Limb (tissue), 2 donors: Measurements from ENCODE around the gene FUT2.
"Not testable (repeated sequence)": the region's sequence is repeated elsewhere in the genome, so short reads cannot be mapped to it uniquely, and the experiment has no call there.

ENCODE experiments used
- DNase-seq, 2 donors: peaks; one replicate each; pipeline ENCODE4 v3.0.0-alpha.2; 2016; ENCODE audit errors: extremely low spot score in 2 of 2

The FUT2 gene

DNA sequence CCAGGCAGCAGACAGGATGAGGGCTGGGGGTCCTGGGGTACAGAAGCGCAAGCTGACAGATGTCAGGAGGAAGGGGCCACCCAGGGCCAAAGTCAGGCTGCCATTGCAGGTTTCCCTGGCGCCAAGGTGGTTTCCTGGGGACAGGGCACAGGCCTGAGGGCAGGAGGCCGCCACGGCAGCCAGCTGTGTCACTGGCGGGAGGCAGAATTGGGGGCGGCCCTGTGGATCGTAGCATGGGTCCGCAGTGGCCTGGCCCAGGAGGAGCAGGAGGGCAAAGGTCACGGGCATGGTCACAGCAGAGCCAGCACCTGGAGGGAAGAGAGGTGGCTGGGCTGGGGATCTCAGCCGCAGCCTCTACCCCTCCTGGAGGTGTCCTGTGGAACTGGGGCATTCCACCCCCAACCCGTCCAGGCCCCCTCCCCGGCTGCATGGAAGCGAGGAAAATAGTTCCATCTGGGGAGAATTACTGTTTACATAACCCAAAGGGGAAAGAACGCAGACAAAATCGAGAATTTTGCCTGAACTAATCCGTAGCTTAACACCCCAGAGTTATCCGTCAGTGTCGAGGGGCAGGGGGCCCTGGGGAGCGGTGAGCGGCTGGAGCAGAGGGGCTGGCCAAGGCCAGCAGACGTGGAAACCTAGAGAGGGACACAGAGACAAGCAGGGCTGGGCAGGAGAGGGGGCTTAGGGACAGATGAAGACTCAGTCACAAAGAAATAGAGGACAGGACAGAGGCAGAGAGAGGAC is 24.9 kb upstream of the FUT2 start:
- peak in 1 of 2 donors; percentile 13 for DNase-seq

DNA sequence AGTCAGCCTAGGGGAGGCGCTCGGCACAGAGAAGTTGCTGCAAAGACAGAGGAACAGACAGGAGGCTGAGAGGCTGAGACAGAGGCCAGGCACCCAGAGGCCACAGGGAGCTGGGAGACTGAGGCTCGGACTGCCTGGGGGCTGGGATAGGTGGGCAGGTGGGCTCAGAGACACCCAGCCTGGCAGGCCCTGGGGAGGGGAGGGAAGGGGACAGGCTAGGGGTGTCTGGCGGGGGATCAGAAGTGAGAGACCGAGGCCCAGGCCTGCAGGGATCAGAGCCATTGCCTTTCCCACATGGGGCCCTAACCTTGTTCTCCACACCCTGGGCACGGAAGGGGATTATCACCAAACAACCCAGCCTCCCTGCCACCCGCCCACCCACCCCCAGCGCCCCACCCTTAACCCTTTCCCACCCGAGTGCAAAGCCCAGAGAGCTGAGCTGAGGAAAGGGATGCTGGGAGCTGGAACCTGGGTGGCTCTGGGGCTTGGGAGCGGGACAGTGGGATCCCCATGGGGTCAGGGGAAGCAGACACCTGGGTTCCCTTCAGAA is 24.2 kb upstream of the FUT2 start:
- DNase-seq = no peak

DNA sequence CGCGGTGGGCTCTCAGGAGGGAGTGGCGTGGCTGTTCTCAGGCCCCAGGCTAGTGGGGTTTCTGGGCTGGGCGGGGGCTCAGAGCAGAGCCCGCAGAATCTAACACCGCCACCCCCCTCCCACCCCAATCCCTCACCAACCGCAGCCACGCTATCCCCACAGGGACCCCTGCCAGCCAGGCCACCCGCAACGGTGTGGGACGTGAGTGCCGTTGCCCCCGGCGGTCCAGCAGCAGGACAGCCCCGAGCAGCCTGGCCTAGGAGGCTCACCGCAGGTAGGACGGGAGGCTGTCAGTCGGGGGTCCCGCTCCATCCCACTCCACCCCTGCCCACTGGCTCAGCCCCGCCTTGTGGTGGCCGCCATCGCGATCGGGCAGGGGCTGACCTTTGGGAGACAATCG is 22.8 kb upstream of the FUT2 start, which contains the start of gene NTN5:
TSS of gene NTN5 (minus strand) at position 24 of the 400 bp plus-strand sequence. CDS start 2,031 bp downstream, outside the sequence.
- DNase-seq = no peak

DNA sequence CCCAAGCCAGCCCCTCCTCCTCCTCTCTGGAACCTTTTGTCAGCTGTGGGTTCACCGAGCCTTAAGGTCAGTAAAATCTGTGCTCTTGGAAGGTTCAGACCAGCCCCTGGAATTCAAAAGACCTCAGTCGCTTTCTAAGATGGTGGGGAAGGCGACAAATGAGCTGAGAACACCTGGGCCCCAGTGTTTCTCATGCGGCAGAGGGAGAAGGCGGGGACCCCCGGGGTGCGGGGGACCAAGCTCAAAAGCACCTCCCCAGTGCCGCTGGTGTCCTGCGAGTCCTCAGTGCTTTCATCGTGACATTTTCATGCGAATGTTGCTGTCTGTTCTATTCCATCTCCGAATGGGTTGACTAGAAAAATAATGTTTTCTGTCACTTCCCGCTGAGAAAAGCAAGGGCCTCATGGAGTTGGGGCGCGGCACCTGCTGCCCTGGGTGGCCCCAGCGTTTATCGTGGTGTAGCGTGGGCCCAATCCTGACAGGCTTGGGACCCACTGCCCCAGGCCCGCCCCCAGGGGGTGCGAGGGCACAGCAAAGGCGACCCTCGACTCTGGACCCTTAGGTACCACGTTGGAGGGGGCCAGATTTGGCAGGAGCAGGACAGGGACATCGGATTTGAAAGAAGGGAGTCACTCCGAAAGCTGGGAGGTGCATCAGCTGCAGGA is 22.2 kb upstream of the FUT2 start:
- no peak for DNase-seq

DNA sequence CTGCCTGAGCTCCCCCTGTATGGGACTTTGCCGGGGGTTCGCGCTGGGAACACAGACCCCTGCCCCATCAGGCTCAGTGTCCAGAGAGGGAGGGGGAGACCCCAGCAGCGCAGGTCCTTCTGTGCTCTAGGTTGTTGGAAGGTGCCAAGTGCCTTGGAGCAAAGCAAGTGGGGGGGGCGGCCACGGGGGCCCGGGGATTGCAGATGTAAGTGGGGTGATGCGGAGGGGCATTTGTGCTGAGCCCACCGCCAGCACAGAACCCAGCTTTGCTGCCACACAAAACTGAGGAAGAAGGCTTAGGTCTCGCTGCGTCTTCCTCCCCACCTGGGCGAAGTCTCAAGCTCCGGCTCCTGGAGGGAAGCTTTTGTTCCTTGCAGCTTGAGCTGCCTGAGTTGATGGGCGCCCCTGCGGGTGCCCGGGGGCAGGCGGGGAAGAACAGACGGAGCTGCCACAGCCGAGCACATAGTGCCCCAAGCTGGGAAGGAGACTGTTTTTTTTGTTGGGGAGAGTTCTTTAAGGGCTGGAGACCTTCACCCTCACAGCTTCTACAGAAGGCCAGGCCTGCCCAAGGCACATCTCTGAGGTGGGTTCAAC is 21.5 kb upstream of the FUT2 start:
- DNase-seq = no peak

DNA sequence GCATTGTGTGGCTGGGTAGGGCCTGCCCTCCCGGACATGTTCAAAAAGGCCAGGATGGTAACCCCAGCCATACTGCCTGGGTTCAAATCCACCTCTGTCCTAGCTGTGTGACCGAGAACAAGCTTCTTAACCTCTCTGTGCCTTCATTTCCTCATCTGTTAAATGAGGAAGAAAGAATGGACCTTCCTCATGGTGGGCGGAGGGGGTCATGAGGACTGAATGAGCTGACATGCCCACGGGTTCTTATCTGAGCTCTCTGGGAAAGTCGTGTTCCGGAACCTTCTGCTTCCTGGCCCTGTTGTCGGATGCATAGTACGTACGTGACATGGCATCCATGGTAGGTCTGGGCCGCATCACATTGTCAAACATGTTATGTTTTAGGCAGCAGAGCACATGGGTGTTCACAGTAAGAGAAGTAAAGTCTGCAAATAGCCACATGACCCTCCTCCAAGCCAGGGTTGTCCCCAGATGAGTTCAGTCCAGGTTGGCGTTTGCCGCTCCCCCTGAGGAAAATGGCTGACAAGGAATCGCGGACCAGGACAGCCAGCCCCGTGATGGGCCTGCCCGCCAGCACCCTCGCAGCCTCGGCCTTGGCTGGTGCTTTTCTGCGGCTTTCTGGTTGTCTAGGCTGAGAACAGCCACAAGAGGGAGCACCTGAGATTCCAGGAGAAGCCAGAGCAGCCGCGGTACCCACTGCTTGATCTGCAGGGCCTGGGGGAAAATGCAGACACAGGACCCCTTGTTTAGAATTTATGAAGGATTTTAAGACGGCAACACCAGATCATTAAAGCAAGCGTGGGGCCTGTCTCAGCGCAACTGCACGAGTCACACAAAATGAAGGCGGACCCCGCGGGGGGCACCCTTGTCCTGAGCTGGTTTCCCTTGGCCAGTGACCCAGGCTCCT is 20.6 kb upstream of the FUT2 start:
- DNase-seq = peak; percentile 84 to 87

DNA sequence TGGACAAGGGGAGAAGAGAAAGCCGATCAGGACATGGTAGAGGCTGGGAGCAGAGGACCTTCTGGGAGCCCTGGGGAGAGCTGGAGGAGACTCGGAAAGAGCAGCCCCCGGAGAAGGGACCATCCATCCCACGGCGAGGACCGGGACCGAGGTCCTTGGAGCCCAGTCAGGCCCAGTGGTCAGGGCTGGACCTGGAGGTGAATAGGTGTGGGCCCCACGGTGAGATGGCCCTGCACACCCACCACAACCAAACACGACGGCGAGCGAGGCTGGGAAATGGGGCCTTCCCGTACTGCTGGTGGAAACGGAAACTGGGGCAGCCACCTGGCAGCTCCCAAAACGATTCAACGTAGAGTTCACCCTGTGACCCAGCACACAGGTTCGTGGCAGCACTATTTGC is 19.3 kb upstream of the FUT2 start:
- no peak for DNase-seq

DNA sequence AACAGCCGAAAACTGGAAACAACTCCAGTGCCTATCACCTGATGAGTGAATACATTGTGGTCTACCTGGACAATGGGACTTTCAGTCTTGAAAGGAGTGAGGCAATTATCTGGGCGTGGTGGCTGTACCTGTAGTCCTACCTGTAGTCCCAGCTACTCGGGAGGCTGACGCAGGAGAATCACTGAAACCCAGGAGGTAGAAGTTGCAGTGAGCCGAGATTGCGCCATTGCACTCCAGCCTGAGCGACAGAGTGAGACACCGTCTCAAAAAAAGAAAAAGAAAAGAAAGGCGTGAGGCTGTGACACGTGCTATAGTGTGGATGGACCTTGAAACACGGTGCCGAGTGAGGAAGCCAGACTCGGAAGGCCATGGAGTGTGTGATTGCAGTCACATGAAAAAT is 18.9 kb upstream of the FUT2 start:
- no peak for DNase-seq

DNA sequence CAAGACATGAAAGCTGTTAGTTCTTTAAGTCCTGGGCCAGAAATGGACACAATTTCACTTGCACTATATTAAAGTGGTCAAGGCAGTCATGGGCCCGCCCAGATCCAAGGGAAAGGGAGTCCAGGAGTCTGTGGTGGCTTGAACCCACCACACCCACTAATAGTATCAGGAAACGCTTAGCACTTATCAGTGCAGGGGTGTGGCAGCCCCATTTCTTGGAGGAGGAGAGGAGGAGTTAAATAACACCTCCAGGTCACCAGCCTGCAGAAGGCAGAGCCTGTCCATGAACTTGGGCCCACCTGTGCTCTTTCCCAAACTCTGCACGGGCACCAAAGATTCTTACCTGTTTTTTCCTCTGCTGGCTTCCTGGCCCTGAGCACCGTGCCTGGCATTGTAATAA is 17.6 kb upstream of the FUT2 start:
- DNase-seq = no peak

DNA sequence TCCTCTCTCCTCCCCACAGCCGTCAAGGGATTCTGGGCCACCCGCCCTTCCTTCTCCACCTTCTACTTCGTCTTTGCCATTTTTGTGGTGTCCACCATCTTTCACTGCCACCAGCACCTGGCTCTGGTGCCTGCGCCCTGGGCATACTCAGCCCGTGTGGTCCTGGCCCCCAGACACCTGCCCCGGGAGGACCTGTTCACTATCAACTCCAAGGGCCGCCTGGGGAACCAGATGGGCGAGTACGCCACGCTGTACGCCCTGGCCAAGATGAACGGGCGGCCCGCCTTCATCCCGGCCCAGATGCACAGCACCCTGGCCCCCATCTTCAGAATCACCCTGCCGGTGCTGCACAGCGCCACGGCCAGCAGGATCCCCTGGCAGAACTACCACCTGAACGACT is 15.8 kb upstream of the FUT2 start:
- DNase-seq = not testable (repeated sequence)

DNA sequence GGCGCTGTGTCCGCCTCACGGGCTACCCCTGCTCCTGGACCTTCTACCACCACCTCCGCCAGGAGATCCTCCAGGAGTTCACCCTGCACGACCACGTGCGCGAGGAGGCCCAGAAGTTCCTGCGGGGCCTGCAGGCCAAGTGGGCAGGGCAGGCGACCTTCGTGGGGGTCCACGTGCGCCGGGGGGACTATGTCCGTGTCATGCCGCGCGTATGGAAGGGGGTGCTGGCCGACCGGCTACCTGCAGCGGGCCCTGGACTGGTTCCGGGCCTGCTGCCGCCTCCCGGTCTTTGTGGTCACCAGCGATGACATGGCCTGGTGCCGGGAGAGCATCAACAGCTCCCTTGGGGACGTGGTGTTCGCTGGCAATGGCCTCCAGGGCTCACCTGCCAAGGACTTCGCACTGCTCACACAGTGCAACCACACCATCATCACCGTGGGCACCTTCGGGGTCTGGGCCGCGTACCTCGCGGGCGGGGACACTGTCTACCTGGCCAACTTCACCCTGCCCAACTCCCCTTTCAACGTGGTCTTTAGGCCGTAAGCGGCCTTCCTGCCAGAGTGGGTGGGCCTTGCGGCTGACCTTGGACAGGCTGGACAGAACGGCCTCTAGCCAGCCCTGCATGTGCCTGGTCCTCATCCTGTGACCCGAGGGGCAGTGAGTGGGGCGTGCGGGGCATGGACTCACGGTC is 15.2 kb upstream of the FUT2 start:
- no peak for DNase-seq

DNA sequence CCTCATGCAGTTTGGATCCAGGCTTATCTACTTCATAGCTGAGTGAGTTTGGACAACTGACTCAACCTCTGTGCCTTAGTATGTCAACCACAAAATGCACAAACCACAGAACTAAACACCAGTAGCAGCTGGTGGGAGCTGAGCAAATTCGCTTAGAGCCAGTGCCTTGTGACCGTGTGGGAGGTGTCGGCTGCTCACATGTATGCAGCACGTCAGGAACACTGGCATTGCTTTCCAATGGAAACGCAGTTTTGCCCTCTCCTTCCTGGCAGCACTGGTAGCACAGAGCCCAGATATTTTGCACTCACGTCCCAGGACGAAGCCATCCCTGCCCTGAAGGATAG is 14.7 kb upstream of the FUT2 start:
- no peak for DNase-seq

DNA sequence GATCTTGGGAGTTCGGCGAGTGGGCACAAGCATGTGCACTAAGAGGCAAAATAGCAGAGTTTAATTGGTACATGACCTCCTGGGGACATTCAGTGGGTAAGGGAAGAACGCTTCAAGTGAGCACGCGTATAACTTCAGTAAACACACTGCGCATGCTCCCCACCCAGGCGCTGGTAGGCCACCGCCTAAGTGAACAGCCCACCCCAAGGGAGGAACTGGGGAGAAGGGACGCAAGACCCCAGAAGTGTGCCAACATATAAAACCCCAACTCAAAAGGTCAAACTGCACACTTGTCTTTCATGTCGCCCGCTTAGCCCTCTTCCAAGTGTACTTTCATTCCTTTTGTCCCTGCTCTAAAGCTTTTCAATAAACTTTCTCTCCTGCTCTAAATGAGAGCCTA is 12.4 kb upstream of the FUT2 start:
- peak; percentile 61 to 73 for DNase-seq

DNA sequence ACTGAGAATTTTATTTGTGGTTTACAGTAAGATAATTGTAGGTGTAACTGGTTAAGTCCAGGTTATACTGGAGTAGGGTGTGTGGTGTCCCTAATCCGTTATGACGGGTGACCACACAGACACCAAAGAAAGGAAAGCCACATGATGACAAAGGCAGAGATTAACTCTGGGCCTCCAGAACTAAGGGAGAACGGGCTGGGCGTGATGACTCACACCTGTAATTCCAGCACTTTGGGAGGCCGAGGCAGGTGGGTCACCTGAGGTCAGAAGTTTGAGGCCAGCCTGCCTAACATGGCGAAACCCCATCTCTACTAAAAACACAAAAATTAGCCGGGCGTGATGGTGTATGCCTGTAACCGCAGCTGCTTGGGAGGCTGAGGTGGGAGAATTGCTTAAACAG is 10.2 kb upstream of the FUT2 start:
- DNase-seq = no peak

DNA sequence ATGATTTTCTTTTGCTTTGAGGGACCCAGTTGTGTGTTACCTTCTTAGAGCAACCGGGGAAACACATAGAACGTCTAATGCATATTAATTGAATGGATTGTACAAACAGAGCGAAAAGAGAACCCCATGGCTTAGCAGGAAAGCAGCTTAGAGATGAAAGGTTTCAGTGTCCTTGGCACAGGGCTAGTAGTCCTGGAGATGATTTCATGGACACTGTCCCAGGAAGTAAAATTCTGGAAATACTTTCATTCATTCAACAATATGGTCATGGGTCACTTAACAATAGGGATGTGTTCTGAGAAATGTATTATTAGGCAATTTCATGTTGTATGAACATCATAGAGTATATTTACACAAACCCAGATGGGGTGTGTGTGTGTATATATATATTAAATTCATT is 9.7 kb upstream of the FUT2 start:
- no peak for DNase-seq

DNA sequence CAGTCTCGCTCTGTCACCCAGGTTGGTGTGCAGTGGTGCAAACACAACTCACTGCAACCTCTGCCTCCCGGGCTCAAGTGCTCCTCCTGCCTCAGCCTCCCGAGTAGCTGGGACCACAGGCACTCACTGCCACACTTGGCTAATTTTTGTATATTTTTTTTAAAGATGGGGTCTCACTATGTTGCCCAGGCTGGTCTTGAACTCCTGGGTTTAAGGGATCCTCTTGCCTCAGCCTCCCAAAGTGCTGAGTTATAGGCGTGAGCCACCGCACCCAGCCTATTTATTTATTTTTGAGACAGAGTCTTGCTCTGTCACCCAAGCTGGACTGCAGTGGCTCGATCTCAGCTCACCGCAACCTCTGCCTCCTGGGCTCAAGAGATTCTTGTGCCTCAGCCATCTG is 9.1 kb upstream of the FUT2 start:
- not testable (repeated sequence) for DNase-seq

DNA sequence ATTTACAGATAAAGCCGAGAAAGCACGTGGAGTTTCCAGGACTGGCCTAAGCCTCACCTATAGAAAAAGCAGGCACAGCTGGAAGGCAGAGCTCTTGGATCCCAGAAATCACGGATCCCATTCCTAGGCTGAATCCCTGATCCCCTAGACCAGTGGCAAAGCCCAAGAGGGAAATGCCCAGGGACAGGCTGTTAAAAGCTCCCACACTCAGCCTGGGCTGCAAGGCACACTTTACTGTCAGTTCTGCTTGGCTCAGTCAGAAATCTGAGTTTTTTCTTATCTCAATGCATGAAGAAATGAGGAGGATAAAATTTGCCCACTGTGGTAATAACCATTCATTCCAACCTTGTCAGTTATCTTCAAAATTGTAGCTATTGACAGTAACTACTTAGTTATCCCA is 8.0 kb upstream of the FUT2 start:
- no peak for DNase-seq

DNA sequence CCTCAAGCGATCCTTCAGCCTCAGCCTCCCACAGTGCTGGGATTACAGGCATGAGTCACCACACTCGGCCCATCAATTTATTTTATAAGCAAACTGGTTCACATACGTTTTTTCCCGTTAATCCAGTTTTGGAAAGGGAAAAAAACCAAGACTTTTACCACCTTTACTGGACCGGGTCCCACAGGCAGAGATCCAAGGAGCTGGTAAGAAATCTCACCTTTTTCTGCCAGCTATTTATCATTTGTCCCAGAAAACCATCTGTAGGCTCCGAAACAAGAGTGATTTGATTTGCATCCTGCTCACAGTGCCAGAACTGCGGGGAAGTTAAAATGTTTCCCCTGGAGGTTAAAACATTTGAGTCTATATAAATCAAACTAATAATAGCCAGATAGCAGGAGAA is 6.3 kb upstream of the FUT2 start:
- no peak for DNase-seq

DNA sequence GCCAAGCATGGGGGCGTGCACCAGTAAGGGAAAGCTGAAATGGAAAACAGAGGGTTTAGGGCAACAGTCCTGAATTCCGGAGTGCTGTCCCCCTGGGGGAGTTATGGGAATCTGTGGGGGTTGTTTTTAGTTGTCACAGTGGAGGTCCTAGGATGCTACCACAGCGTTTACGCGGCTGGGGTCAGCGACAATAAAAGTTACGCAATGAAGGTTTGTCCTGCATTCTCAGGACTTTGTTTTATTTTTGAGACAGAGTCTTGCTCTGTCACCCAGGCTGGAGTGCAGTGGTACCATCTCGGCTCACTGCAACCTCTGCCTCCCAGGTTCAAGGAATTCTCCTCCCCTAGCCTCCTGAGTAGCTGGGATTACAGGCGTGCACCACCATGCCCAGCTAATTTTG is 2.1 kb upstream of the FUT2 start:
- DNase-seq = not testable (repeated sequence)

DNA sequence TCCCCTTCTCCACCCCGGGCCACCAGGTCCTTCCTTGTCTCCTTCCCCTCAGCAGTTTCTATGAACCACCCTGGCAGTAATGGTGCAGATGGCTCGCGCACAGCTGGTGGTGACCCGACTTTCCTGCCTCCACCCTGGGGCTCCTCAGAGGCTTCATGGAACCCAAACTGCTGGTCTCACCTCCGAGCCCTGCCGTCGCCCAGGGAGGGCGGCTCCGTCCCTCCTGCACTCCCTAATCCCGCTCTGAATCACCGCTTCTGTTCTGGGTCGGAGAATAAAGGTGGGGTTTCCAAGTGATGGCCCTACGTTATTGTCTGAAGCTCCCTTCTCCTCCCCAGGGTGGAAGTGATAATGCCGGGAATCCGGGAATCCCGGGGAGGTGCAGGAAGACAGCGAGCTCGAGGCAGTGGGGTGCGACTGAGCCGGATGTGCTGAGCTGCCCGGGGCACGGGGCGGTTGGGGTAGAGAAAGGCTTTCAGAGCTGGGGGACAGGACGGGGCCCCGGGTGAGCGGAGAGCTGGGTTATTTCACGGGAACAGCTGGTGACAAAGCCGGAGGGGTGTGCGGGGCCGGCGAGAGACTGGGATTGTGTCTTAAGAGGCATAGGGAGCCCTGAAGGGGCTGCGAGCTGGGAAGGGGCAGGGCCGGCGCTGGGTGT is 711 bp downstream of the FUT2 start:
- no peak for DNase-seq
